AG10803 (cell line): ENCODE results near the gene SUN2.
A peak's percentile ranks its signal among the peaks of the same experiment; 100 is the strongest.

Experiments
- DNase-seq: peaks from one replicate; pipeline ENCODE4 v3.0.0; 2010; ENCODE audit warnings: low read depth
- H3K4me3 ChIP-seq: 2 replicates; pipeline ENCODE4 v1.5.1; 2011; ENCODE audit warnings: mild to moderate bottlenecking, low read length, control low read depth
- CTCF ChIP-seq: conservative IDR thresholded peaks from 2 replicates; pipeline ENCODE4 v1.5.1; 2011; ENCODE audit warnings: mild to moderate bottlenecking, low read length, control low read depth, inconsistent platforms

Gene SUN2

GRCh38 chr22:38751066-38751421, 4.8 kb downstream of the SUN2 start:
- H3K4me3 ChIP-seq, result no peak overlapping the region
- no peak for DNase-seq

GRCh38 chr22:38750638-38751037, 5.2 kb downstream of the SUN2 start:
- no peak overlapping the region for H3K4me3 ChIP-seq
- DNase-seq, result no peak
- no peak for TF ChIP-seq CTCF

More at GRCh38 chr22:38751066-38751421, 4.8 kb downstream of the SUN2 start:
- no peak for TF ChIP-seq CTCF

- DNase-seq, result no peak
- no peak for TF ChIP-seq CTCF
- H3K4me3 ChIP-seq, result no peak overlapping the region
These were observed 5.7 kb downstream of the SUN2 start for GRCh38 chr22:38750104-38750503.

- no peak overlapping the region for H3K4me3 ChIP-seq
- no peak for TF ChIP-seq CTCF
- DNase-seq, result no peak
These were observed 7.2 kb downstream of the SUN2 start for GRCh38 chr22:38748487-38749136.

- no peak overlapping the region for H3K4me3 ChIP-seq
- TF ChIP-seq CTCF, result no peak
- no peak for DNase-seq
These were observed 9.9 kb downstream of the SUN2 start for GRCh38 chr22:38745676-38746460.

GRCh38 chr22:38744981-38745380, 10.8 kb downstream of the SUN2 start:
- no peak for TF ChIP-seq CTCF
- peak; percentile 36 for DNase-seq
- no peak overlapping the region for H3K4me3 ChIP-seq
